ENCODE measurements around the gene RNF166. TPM values are rescaled to one million over a fixed set of nuclear protein-coding genes. Genes with fewer than 3 reads are reported as not detected.

RNF166 gene
- total and polyA plus RNA-seq, 2 of the 13 experiments (the other 11 are each of a cell fraction or from before 2014, with no cell fraction given) = 21.4 to 23.0 TPM

DNA sequence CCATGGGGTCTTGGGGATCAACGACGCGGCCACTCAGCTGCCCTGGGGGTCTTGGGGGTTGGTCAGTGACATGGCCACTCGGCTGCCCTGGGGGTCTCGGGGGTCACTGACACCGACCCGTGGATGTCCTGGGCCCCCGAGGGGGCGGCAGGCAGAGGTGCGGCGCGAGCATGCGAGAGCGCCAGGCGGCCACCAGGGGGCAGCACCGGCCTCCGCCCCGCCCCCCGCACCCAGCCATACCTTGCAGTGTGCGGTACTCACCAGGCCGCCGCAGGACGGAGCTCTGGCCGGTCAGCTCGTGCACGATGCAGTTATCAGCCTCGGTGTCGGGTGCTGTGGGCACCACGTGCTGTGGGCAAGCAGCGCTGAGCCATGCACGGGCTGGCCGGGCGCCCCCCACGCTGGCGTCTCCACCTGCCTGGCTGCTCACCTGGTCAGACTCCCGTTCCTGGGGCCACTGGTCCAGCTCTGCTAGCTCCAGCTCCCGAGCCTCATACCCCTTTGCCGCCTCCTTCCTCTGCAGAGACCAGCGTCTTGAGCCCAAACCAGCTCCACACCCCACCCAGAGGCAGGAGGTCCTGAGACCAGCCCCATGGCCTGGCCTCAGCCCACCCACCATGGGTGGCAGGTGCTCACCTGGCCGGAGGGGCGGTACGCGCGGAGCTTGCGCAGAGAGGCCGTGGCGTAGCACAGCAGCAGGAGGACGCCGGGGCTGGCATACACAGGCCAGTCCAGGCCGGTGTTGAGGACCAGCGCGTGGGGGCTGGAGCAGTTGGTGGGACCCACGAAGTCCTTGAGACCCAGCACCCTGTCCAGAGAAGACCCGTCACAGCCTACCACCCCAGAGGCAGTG lies 31.3 kb upstream of the RNF166 start (continued):
- TF ChIP-seq NR2F6 (IDR thresholded peaks at IDR 0.05) (no peak), NR2F6 (CRISPR knock-in tag; IDR thresholded peaks at IDR 0.05) (0 out of 2 replicates have a peak, but pooled peaks have one; percentile 50), ZNF776 (CRISPR knock-in tag; IDR thresholded peaks at IDR 0.05) (peak; percentile 23; the same call in 1 of the 2 replicates), MEIS1 (CRISPR knock-in tag; IDR thresholded peaks at IDR 0.05; ENCODE audit: borderline replicate concordance) (peak; percentile 57; the same call in 1 of the 2 replicates), ONECUT2 (CRISPR knock-in tag; IDR thresholded peaks at IDR 0.05) (no peak), MXI1 (IDR thresholded peaks at IDR 0.05; ENCODE audit: borderline replicate concordance, low read depth, low read length) (peak; percentile 57; the same call in 1 of the 3 replicates), MIER2 (CRISPR knock-in tag; IDR thresholded peaks at IDR 0.05) (no peak), GATAD2A (CRISPR knock-in tag; IDR thresholded peaks at IDR 0.05) (no peak), NR2F2 (IDR thresholded peaks at IDR 0.05; ENCODE audit: borderline replicate concordance, low read depth) (no peak), ZFP82 (CRISPR knock-in tag; IDR thresholded peaks at IDR 0.05; ENCODE audit: borderline replicate concordance) (no peak), IKZF4 (CRISPR knock-in tag; IDR thresholded peaks at IDR 0.05; ENCODE audit: borderline replicate concordance, low read depth, not compliant biosample characterization) (peak; percentile 64), FOXC1 (CRISPR knock-in tag; IDR thresholded peaks at IDR 0.05; ENCODE audit: borderline replicate concordance) (no peak), NFKB2 (CRISPR knock-in tag; IDR thresholded peaks at IDR 0.05; ENCODE audit: borderline replicate concordance) (peak; percentile 31; the same call in 1 of the 2 replicates), RNF2 (conservative IDR thresholded peaks at IDR 0.05; ENCODE audit: low read depth) (no peak), SP1 (IDR thresholded peaks at IDR 0.05) (no peak), SP1 (CRISPR knock-in tag; IDR thresholded peaks at IDR 0.05) (peak; percentile 91), GTF3A (CRISPR knock-in tag; conservative IDR thresholded peaks at IDR 0.05) (peak; percentile 62; the same call in 1 of the 2 replicates), PAX8 (CRISPR knock-in tag; IDR thresholded peaks at IDR 0.05; ENCODE audit: borderline replicate concordance) (peak; percentile 46; the same call in 1 of the 2 replicates)
- TF ChIP-seq, protein P1, sequence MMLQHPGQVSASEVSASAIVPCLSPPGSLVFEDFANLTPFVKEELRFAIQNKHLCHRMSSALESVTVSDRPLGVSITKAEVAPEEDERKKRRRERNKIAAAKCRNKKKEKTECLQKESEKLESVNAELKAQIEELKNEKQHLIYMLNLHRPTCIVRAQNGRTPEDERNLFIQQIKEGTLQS (CRISPR knock-in tag; IDR thresholded peaks at IDR 0.05) = 0 out of 2 replicates have a peak, but pooled peaks have one; percentile 39
- TF ChIP-seq, protein P2, sequence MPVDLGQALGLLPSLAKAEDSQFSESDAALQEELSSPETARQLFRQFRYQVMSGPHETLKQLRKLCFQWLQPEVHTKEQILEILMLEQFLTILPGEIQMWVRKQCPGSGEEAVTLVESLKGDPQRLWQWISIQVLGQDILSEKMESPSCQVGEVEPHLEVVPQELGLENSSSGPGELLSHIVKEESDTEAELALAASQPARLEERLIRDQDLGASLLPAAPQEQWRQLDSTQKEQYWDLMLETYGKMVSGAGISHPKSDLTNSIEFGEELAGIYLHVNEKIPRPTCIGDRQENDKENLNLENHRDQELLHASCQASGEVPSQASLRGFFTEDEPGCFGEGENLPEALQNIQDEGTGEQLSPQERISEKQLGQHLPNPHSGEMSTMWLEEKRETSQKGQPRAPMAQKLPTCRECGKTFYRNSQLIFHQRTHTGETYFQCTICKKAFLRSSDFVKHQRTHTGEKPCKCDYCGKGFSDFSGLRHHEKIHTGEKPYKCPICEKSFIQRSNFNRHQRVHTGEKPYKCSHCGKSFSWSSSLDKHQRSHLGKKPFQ (CRISPR knock-in tag; IDR thresholded peaks at IDR 0.05; ENCODE audit: insufficient replicate concordance) = no peak
- TF ChIP-seq, protein P3, sequence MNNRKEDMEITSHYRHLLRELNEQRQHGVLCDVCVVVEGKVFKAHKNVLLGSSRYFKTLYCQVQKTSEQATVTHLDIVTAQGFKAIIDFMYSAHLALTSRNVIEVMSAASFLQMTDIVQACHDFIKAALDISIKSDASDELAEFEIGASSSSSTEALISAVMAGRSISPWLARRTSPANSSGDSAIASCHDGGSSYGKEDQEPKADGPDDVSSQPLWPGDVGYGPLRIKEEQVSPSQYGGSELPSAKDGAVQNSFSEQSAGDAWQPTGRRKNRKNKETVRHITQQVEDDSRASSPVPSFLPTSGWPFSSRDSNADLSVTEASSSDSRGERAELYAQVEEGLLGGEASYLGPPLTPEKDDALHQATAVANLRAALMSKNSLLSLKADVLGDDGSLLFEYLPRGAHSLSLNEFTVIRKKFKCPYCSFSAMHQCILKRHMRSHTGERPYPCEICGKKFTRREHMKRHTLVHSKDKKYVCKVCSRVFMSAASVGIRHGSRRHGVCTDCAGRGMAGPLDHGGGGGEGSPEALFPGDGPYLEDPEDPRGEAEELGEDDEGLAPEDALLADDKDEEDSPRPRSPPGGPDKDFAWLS (CRISPR knock-in tag; IDR thresholded peaks at IDR 0.05; ENCODE audit: borderline replicate concordance) = peak; percentile 77; the same call in 1 of the 2 replicates
- TF ChIP-seq, protein P4, sequence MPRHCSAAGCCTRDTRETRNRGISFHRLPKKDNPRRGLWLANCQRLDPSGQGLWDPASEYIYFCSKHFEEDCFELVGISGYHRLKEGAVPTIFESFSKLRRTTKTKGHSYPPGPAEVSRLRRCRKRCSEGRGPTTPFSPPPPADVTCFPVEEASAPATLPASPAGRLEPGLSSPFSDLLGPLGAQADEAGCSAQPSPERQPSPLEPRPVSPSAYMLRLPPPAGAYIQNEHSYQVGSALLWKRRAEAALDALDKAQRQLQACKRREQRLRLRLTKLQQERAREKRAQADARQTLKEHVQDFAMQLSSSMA (CRISPR knock-in tag; IDR thresholded peaks at IDR 0.05) = no peak
- TF ChIP-seq, protein P5, sequence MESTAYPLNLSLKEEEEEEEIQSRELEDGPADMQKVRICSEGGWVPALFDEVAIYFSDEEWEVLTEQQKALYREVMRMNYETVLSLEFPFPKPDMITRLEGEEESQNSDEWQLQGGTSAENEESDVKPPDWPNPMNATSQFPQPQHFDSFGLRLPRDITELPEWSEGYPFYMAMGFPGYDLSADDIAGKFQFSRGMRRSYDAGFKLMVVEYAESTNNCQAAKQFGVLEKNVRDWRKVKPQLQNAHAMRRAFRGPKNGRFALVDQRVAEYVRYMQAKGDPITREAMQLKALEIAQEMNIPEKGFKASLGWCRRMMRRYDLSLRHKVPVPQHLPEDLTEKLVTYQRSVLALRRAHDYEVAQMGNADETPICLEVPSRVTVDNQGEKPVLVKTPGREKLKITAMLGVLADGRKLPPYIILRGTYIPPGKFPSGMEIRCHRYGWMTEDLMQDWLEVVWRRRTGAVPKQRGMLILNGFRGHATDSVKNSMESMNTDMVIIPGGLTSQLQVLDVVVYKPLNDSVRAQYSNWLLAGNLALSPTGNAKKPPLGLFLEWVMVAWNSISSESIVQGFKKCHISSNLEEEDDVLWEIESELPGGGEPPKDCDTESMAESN (CRISPR knock-in tag; conservative IDR thresholded peaks at IDR 0.05) = peak; percentile 77; the same call in 1 of the 2 replicates
